C4-2B (cell line): Measurements from ENCODE around the gene CBLIF.

ENCODE experiments used
- ZFX ChIP-seq: fragments of 450-650 bp; IDR thresholded peaks from 2 replicates; pipeline ENCODE4 v1.6.1; 2017
- TF ChIP-seq, protein P1 (sequence below): fragments of 450-650 bp; conservative IDR thresholded peaks from 2 replicates; pipeline ENCODE4 v1.5.1; 2017; ENCODE audit warnings: mild to moderate bottlenecking

DNA sequence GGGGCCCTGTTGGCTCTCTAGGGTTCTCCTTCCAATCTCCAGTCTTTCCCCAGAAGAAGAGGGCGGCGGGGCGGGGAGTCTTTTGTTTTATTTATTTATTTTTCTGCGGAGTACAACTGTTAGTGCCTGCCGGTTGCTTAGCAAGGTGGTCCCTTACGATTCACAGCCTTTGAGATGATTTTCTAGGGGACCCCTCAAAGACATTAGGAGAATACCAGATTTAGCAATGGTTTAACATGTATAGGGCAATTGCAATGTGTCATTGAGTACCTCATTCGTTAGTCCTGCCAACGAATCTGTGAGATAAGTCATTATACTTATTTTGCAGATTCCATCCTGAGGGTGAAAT lies 34.4 kb downstream of the CBLIF start:
- TF ChIP-seq, protein P1, sequence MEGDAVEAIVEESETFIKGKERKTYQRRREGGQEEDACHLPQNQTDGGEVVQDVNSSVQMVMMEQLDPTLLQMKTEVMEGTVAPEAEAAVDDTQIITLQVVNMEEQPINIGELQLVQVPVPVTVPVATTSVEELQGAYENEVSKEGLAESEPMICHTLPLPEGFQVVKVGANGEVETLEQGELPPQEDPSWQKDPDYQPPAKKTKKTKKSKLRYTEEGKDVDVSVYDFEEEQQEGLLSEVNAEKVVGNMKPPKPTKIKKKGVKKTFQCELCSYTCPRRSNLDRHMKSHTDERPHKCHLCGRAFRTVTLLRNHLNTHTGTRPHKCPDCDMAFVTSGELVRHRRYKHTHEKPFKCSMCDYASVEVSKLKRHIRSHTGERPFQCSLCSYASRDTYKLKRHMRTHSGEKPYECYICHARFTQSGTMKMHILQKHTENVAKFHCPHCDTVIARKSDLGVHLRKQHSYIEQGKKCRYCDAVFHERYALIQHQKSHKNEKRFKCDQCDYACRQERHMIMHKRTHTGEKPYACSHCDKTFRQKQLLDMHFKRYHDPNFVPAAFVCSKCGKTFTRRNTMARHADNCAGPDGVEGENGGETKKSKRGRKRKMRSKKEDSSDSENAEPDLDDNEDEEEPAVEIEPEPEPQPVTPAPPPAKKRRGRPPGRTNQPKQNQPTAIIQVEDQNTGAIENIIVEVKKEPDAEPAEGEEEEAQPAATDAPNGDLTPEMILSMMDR: no peak
- no peak for TF ChIP-seq ZFX
